DMS53 treated with DMSO at 0.1 percent for 48 hours (cell line): ENCODE measurements around the gene SUMO1.
"Not testable (repeated sequence)": the region's sequence is repeated elsewhere in the genome, so short reads cannot be mapped to it uniquely, and the experiment has no call there.

Source experiments
- DNase-seq: peaks from one replicate; lab custom pipeline; 2025; ENCODE audit not compliant: unreplicated experiment; lab: John Stamatoyannopoulos, UW

SUMO1 gene

DNA sequence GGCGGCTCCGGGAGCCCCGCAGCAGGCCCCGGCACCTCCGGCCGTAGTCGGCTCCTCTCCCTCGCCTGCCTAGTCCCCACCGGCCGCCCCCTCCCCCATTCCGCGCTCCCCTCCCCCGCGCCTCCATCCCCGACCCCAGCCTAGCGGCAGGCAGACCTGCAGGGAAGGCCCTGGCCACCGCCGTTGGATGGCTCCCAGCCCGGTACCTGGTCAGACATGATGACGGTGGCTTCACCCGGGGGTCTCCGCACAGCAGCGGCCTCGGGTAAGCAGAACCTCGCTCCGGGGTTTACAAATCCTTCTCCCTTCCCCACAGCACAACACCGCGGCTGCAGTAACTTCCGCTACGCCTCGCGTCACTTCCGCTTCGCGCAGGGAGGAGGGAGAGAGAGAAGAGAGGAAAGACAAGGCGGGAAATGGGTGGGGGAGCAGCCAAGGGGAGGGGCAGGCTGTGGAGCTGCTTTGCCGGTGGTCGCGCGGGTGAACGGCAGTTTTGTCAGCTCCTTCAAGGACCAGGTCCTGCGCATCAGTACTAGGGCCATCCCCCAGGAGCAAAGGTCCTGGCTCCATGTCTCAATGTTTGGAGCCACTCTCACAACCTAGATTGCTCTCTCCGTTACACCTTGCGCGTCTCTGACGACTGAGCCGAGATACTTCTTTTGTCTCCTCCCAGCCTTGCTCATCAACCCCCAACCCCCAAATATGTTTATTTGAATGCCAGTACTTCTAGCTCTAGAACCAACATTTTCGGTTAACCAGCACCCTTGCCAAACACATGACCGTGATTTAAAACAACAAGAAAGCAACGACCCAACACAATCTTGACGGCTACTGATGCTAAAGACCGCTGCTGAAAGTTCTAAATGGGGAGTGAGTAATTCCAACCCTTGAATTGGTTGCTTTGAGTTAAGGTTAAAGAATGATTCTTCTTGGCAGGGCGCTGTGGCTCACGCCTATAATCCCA is at the start of gene SUMO1:
Gene SUMO1 (minus strand): TSS at position 364 of the 964 bp plus-strand sequence. CDS start 146 bp downstream, at position 218.
- DNase-seq, result peak; percentile 57

DNA sequence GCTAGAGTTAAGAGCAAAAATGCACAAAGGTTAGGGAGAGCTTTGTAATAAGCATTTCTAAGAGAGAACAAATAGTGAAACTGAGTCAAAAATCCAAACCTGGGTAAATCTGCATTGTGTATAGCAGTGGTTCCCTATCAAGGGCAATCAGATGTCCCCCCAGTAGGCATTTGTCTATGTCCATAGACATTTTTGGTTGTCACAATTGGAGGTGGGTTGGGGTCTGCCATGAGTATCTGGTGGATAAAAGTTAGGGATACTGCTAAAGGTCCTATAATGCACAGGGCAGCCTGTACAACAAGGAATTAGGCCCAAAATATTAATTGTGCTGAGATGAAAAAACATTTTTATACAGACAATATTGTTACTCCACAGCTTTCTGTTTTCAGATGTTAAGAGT is 48.2 kb upstream of the SUMO1 start:
- no peak for DNase-seq

DNA sequence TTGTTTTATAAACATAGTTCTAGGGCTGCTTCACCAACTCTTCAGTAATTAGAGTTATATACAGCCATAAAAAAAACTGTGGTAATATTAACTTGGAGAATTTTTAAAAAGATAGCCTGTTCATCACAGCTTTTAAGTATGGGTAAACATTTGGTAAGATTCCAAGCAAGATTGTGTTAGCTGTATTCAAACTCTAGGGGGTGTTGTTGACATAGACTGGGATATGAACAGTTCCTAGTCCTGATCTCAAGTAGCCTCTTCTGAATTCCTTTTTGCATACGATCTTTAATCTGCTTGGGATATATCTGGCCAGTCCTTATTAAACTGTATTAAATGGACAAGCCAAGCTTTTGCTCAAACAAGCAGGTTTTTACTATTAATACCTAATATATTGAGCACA is 40.5 kb upstream of the SUMO1 start:
- DNase-seq, result peak; percentile 54

GRCh38 chr2:202278036-202278760 is 39.8 kb upstream of the SUMO1 start:
- DNase-seq, result peak; percentile 48

GRCh38 chr2:202276078-202276720 is 37.8 kb upstream of the SUMO1 start:
- not testable (repeated sequence) for DNase-seq

DNA sequence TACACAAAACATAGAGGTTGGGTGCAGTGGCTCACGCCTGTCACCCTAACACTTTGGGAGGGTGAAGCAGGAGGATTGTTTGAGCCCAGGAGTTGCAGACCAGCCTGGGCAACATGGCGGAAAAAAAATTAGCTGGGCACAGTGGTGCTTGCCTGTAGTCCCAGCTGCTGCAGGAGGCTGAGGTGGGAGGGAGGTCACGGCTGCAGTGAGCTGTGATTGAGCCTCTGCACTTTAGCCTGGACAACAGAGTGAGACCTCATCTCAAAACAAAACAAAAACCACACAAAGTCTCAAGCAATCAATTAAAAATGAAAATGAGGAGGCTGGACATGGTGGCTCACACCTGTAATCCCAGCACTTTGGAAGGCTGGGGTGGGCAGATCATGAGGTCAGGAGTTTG is 32.1 kb upstream of the SUMO1 start:
- DNase-seq, result no peak

GRCh38 chr2:202269585-202269984 is 31.2 kb upstream of the SUMO1 start:
- no peak for DNase-seq

GRCh38 chr2:202267495-202267894 is 29.1 kb upstream of the SUMO1 start:
- DNase-seq, result no peak

- DNase-seq, result peak; percentile 93
Measured at GRCh38 chr2:202265467-202266277, 27.3 kb upstream of the SUMO1 start, which contains the start of gene NOP58. NOP58 (plus strand) TSS chr2:202265763; CDS start chr2:202265942, 179 bp downstream.

- no peak for DNase-seq
Measured at GRCh38 chr2:202261531-202261930, 23.1 kb upstream of the SUMO1 start.

- no peak for DNase-seq
Measured at GRCh38 chr2:202251494-202251893, 13.1 kb upstream of the SUMO1 start.

GRCh38 chr2:202249521-202250253 is 11.3 kb upstream of the SUMO1 start:
- no peak for DNase-seq

DNA sequence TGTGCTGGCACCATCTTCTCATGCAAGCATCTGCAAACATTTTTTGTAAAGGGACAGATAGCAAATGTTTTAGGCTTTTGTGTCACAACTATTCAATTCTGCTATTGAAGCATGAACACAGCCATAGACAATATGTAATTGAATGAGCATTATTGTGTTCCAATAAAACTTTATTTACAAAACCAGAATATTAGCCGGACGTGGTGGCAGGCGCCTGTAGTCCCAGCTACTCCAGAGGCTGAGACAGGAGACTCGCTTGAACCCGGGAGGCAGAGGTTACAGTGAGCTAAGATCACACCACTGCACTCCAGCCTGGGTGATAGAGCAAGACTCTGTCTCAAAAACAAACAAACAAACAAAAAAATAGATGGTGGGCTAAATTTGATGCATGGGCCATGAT is 9.3 kb upstream of the SUMO1 start:
- not testable (repeated sequence) for DNase-seq

GRCh38 chr2:202237787-202238233 is 587 bp downstream of the SUMO1 start:
- no peak for DNase-seq

- no peak for DNase-seq
Measured at GRCh38 chr2:202221873-202222272, 16.5 kb downstream of the SUMO1 start.

DNA sequence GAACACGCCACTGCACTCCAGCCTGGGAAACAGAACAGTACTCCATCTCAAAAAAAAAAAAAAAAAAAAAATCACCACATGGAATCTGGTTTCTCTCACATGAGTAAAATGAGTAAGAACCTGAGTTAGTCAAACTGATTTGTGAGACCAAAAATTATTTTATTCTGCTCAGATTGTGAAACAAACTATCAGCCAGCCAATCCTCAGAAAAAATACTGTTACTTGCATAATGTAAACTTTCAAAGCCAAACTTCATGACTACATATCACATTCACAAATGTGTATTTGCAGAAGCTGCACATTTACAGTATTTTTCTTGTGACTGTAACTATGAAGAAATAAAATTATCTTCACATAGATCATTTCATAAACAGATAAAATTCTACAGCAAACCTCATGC is 23.2 kb downstream of the SUMO1 start:
- no peak for DNase-seq

- DNase-seq, result no peak
Measured at GRCh38 chr2:202208526-202208925, 29.9 kb downstream of the SUMO1 start.

- no peak for DNase-seq
Measured at GRCh38 chr2:202204855-202205254, 33.5 kb downstream of the SUMO1 start.

- DNase-seq, result no peak
Measured at GRCh38 chr2:202203348-202203747, 35.0 kb downstream of the SUMO1 start.
